Testis (tissue), 3 donors: ENCODE data around the gene SALL3. TPM values are rescaled to one million over a fixed set of nuclear protein-coding genes. Genes with fewer than 3 reads are reported as not detected.
A peak's percentile ranks its signal among the peaks of the same experiment; 100 is the strongest.

Source experiments
- DNase-seq: peaks from one replicate; pipeline ENCODE4 v3.0.0-alpha.2; 2019
- H3K27ac ChIP-seq, 2 donors: fragments of 200-600 bp; sonication (generic); one replicate each; pipeline ENCODE4 v1.5.1; 2019
- H3K27me3 ChIP-seq: fragments of 200-600 bp; sonication (generic); one replicate; pipeline ENCODE4 v1.5.1; 2019
- H3K36me3 ChIP-seq: fragments of 200-600 bp; sonication (generic); one replicate; pipeline ENCODE4 v1.5.1; 2017; ENCODE audit warnings: low read depth; ENCODE audit errors: missing control alignments
- H3K4me1 ChIP-seq: fragments of 200-600 bp; sonication (generic); one replicate; pipeline ENCODE4 v1.5.1; 2019
- H3K4me3 ChIP-seq, 2 donors: fragments of 200-600 bp; sonication (generic); one replicate each; pipeline ENCODE4 v1.5.1; 2017 to 2019
- H3K9me3 ChIP-seq: fragments of 200-600 bp; sonication (generic); one replicate; pipeline ENCODE4 v1.5.1; 2017
- POLR2A ChIP-seq: fragments of 450-650 bp; IDR thresholded peaks from one replicate; pipeline ENCODE4 v1.6.1; 2017; ENCODE audit warnings: antibody characterized with exemption, mild to moderate bottlenecking, moderate library complexity
- WGBS, 2 donors: methylation state at CpG; one replicate each; pipeline ENCODE4 v1.1.5; 2018; 5-methylcytosine and 5-hydroxymethylcytosine counted together
- intact Hi-C: fragments of 100-400 bp; cut with DNase I; formaldehyde crosslinking; loops from one replicate; pipeline ENCODE4 v1.15.1; 2023; ENCODE audit warnings: low total_unique reads
- polyA plus RNA-seq: library from polyadenylated mRNA; stranded (reverse); fragments of 350-450 nt; fragmentation: Illumina TruSeq; extraction: RNeasy Lipid Tissue Mini Kit (QIAGEN cat#74804); gene quantifications from one replicate; pipeline ENCODE4 v1.2.3, GENCODE V29; 2014; ENCODE audit warnings: low read depth, low replicate concordance; ENCODE audit not compliant: insufficient read depth
- total RNA-seq, 2 donors: library from RNA; depleted of rRNA; stranded (reverse); fragments of >200 nt; gene quantifications; one replicate each; pipeline ENCODE4 v1.2.3, GENCODE V29; 2016
- TF ChIP-seq, protein P1 (sequence below), 3 experiments: fragments of 450-650 bp in 2 of 3; fragments of 200-600 bp in 1 of 3; sonication (generic) in 1 of 3; IDR thresholded peaks; one replicate each; pipeline ENCODE4 v1.5.1; 2016 to 2019; ENCODE audit warnings: antibody characterized with exemption in 3 of 3, mild to moderate bottlenecking in 2 of 3, moderate library complexity in 1 of 3

The SALL3 gene
- total and polyA plus RNA-seq, 3 donors from 2014 or later, result 1.9 to 15.2 (median 8.3) TPM

DNA sequence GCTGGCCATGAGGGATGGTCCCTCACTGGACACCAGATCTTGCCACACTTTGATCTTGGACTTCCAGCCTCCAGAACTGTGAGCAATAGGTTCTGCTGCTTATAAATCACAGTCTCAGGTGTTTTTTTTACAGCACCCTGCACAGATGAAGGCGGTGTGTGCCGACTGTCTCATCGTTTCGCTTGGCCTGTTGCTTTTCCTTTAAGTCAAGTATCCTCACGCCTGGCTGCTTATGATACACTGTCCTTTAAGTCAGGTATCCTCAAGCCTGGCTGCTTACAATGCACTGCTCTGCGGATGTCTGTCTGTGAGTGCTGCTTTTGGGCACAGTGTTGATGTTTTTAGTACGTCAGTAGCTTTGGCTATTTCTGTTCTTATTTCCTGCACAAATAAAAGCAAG is 40.3 kb downstream of the SALL3 start:
- no peaks in the 10 kb centered on the region for H3K9me3 ChIP-seq
- DNase-seq, result no peak
- no peak overlapping the region for H3K27ac ChIP-seq
- 71 to 78% methylated on average over 7 of the region's 7 CpGs for WGBS, 2 donors
- TF ChIP-seq, protein P1, sequence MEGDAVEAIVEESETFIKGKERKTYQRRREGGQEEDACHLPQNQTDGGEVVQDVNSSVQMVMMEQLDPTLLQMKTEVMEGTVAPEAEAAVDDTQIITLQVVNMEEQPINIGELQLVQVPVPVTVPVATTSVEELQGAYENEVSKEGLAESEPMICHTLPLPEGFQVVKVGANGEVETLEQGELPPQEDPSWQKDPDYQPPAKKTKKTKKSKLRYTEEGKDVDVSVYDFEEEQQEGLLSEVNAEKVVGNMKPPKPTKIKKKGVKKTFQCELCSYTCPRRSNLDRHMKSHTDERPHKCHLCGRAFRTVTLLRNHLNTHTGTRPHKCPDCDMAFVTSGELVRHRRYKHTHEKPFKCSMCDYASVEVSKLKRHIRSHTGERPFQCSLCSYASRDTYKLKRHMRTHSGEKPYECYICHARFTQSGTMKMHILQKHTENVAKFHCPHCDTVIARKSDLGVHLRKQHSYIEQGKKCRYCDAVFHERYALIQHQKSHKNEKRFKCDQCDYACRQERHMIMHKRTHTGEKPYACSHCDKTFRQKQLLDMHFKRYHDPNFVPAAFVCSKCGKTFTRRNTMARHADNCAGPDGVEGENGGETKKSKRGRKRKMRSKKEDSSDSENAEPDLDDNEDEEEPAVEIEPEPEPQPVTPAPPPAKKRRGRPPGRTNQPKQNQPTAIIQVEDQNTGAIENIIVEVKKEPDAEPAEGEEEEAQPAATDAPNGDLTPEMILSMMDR (IDR thresholded peaks at IDR 0.05), result no peak
- no peak for TF ChIP-seq POLR2A
- no peaks in the 10 kb centered on the region for H3K27me3 ChIP-seq
- H3K4me1 ChIP-seq, result no peaks in the 10 kb centered on the region
- intact Hi-C loops, result no loop called here
- no peak overlapping the region for H3K4me3 ChIP-seq
- no peaks in the 10 kb centered on the region for H3K36me3 ChIP-seq

DNA sequence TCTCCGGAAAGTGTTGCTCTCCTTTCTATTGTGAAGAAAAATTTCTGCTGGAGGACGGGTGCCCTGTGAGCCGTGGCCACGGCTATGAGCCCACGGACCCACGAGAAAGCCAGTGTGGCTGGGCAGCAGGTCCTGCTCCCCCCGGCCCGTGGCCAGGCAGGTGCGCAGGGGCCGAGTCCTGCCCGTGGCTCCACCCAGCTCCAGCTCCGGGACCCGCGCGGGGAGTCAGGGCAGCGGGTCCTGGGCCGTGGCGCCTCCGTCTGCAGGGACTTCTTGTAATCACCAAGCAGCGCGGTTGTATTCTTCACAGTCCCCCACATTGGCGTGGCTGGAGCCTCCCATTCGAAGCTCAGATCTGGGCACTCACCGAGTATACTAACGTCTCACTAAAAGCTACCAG is 43.0 kb downstream of the SALL3 start:
- Histone ChIP-seq H3K36me3 (no peaks in the 10 kb centered on the region), H3K4me1 (no peaks in the 10 kb centered on the region), H3K4me3 (peak overlapping the region in 1 of 2 donors; percentile 2), H3K27ac (no peak overlapping the region), H3K27me3 (no peaks in the 10 kb centered on the region), H3K9me3 (no peaks in the 10 kb centered on the region)
- intact Hi-C loops, result no loop called here
- 43 to 84% methylated on average over 22 to 25 of the region's 25 CpGs for WGBS, 2 donors
- no peak for TF ChIP-seq POLR2A
- TF ChIP-seq, protein P1 (IDR thresholded peaks at IDR 0.05), result no peak
- DNase-seq, result no peak

DNA sequence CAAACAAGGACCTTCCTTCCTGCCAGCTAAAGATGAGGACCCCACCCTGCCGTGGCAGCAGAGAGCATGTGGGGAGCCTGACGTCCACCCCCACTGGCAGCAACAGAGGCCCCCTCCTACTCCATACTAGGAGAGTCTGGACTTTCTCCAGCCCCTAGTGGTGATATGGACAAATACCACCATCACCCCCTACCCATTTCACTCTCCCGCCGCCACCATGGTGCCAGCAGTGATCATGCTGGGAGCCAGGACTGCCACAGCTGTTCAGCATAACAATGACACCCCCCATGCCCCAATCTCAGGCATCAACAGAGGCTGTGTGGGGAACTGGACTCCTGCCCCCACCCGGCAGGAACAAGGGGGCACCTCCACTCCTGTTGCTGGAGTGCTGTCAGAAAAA is 46.9 kb downstream of the SALL3 start:
- WGBS, 2 donors, result 60 to 79% methylated on average over 3 to 5 of the region's 5 CpGs

DNA sequence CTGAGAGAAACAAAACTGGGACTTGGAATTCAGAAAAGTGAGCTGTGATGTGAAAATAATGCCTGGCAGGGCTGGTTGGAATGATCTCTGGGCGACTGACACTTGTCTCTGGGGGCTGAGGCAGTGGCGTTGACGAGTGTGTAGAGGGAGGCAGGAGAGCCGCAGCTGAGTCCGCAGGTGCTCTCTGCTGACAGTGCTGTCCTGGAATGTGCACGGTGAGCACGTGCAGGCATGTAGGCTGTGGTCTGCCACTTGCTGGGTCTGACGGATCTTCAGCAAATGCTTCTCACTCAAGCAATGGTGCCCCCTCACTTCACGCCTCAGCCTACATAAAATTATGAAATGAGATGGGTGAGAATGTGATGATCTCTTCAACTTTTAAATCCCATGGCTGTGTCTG is 51.1 kb downstream of the SALL3 start:
- TF ChIP-seq, protein P1 (IDR thresholded peaks at IDR 0.05), result no peak
- TF ChIP-seq POLR2A, result no peak
- Histone ChIP-seq H3K4me3 (no peak overlapping the region), H3K4me1 (no peaks in the 10 kb centered on the region), H3K27ac (no peak overlapping the region), H3K27me3 (no peaks in the 10 kb centered on the region), H3K9me3 (no peaks in the 10 kb centered on the region), H3K36me3 (no peaks in the 10 kb centered on the region)
- WGBS, 2 donors, result 80 to 90% methylated on average over 9 of the region's 9 CpGs
- intact Hi-C loops, result no loop called here
- DNase-seq, result no peak

More for the DNA sequence above, 46.9 kb downstream of the SALL3 start:
- Histone ChIP-seq H3K4me3 (no peak overlapping the region), H3K9me3 (no peaks in the 10 kb centered on the region), H3K27me3 (no peaks in the 10 kb centered on the region), H3K27ac (no peak overlapping the region), H3K4me1 (no peaks in the 10 kb centered on the region), H3K36me3 (no peaks in the 10 kb centered on the region)
- TF ChIP-seq, protein P1 (IDR thresholded peaks at IDR 0.05), result no peak
- no peak for TF ChIP-seq POLR2A
- intact Hi-C loops, result no loop called here
- DNase-seq, result no peak

DNA sequence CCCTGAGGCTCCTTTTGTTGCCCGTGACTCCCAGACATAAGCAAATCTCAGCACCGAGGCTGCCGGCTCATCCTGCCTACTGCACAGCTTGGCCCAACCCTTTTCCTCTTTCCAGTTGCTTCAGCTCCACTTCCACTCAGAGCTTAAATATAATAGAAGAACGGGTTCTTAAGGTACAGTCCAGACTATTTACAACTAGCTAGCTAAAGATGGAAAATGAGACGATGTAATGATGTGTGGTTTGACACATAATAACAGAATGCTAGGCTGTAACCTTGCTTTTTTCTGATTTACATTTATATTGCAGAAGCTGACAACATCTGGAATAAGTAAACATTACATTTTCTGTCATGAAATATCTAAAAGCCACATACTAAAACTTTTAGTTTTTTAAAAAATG is 62.7 kb downstream of the SALL3 start:
- Histone ChIP-seq H3K27me3 (no peaks in the 10 kb centered on the region), H3K36me3 (no peaks in the 10 kb centered on the region), H3K4me3 (no peak overlapping the region), H3K4me1 (no peaks in the 10 kb centered on the region), H3K9me3 (no peaks in the 10 kb centered on the region), H3K27ac (no peak overlapping the region)
- intact Hi-C loops, result no loop called here
- TF ChIP-seq, protein P1 (IDR thresholded peaks at IDR 0.05), result no peak
- TF ChIP-seq POLR2A, result no peak
- DNase-seq, result no peak
- WGBS, 2 donors, result 63 to 84% methylated on average over 5 of the region's 5 CpGs
